ENCODE measurements around the gene GPR143. TPM values are rescaled to one million over a fixed set of nuclear protein-coding genes. Genes with fewer than 3 reads are reported as not detected.
"Not testable (repeated sequence)": the region's sequence is repeated elsewhere in the genome, so short reads cannot be mapped to it uniquely, and the experiment has no call there.

Gene GPR143
- total RNA-seq = not detected
- long read RNA-seq, partial matches to known transcripts = 0 of 1 reads
- long read RNA-seq, other reads (novel, unspliced or antisense) = 1 of 1 reads

- DNase-seq (ENCODE audit: low spot score) = no peak
These were observed at the start of gene GPR143 for GRCh38 chrX:9765737-9766097. GPR143 (minus strand) TSS chrX:9765847; CDS start chrX:9765817, 30 bp downstream.

GRCh38 chrX:9811086-9811485, 45.4 kb upstream of the GPR143 start:
- not testable (repeated sequence) for DNase-seq (ENCODE audit: low spot score)

- not testable (repeated sequence) for DNase-seq (ENCODE audit: low spot score)
These were observed 44.2 kb upstream of the GPR143 start for GRCh38 chrX:9809876-9810275.

- DNase-seq (ENCODE audit: low spot score) = no peak
These were observed 41.9 kb upstream of the GPR143 start for GRCh38 chrX:9807355-9808182.

- no peak for DNase-seq (ENCODE audit: low spot score)
These were observed 40.3 kb upstream of the GPR143 start for GRCh38 chrX:9805956-9806355.

GRCh38 chrX:9804444-9804843, 38.8 kb upstream of the GPR143 start:
- no peak for DNase-seq (ENCODE audit: low spot score)

GRCh38 chrX:9802737-9803136, 37.1 kb upstream of the GPR143 start:
- no peak for DNase-seq (ENCODE audit: low spot score)

- DNase-seq (ENCODE audit: low spot score) = no peak
These were observed 32.0 kb upstream of the GPR143 start for GRCh38 chrX:9797384-9798360.

- DNase-seq (ENCODE audit: low spot score) = no peak
These were observed 28.8 kb upstream of the GPR143 start for GRCh38 chrX:9794495-9794894.

- DNase-seq (ENCODE audit: low spot score) = no peak
These were observed 25.2 kb upstream of the GPR143 start for GRCh38 chrX:9790866-9791265.

- no peak for DNase-seq (ENCODE audit: low spot score)
These were observed 23.9 kb upstream of the GPR143 start for GRCh38 chrX:9789555-9789954.

- no peak for DNase-seq (ENCODE audit: low spot score)
These were observed 23.3 kb upstream of the GPR143 start for GRCh38 chrX:9788911-9789310.

GRCh38 chrX:9786798-9787635, 21.4 kb upstream of the GPR143 start:
- no peak for DNase-seq (ENCODE audit: low spot score)

GRCh38 chrX:9785944-9786797, 20.5 kb upstream of the GPR143 start, which contains the start of gene SHROOM2:
SHROOM2 (plus strand) TSS chrX:9786429; CDS start chrX:9786546, 117 bp downstream.
- no peak for DNase-seq (ENCODE audit: low spot score)

GRCh38 chrX:9785254-9785943, 19.8 kb upstream of the GPR143 start:
- no peak for DNase-seq (ENCODE audit: low spot score)

- DNase-seq (ENCODE audit: low spot score) = no peak
These were observed 18.7 kb upstream of the GPR143 start for GRCh38 chrX:9784332-9784731.

GRCh38 chrX:9781941-9782340, 16.3 kb upstream of the GPR143 start:
- no peak for DNase-seq (ENCODE audit: low spot score)

- DNase-seq (ENCODE audit: low spot score) = no peak
These were observed 10.3 kb upstream of the GPR143 start for GRCh38 chrX:9775930-9776329.

- DNase-seq (ENCODE audit: low spot score) = no peak
These were observed 7.3 kb upstream of the GPR143 start for GRCh38 chrX:9772943-9773342.
